IPS DF 6.9 (cell line): Measurements from ENCODE around the gene PKP1.

ENCODE experiments used
- DNase-seq: peaks from one replicate; pipeline ENCODE4 v3.0.0-alpha.2; 2013; ENCODE audit warnings: low read depth, low spot score
- H3K27ac ChIP-seq: one replicate; pipeline ENCODE4 v1.5.1; 2013; ENCODE audit warnings: low read length, control low read depth
- H3K27me3 ChIP-seq: 2 replicates; pipeline ENCODE4 v1.6.1; 2013; ENCODE audit warnings: mild to moderate bottlenecking, low read length; ENCODE audit not compliant: control insufficient read depth, insufficient read depth
- H3K36me3 ChIP-seq: 2 replicates; pipeline ENCODE4 v1.6.1; 2013; ENCODE audit warnings: low read length; ENCODE audit not compliant: control insufficient read depth, insufficient read depth
- H3K4me1 ChIP-seq: 2 replicates; pipeline ENCODE4 v1.6.1; 2013; ENCODE audit warnings: low read length; ENCODE audit not compliant: control insufficient read depth, insufficient read depth
- H3K4me3 ChIP-seq: 2 replicates; pipeline ENCODE4 v1.5.1; 2013; ENCODE audit warnings: mild to moderate bottlenecking, low read length
- H3K9me3 ChIP-seq: 2 replicates; pipeline ENCODE4 v1.6.1; 2013; ENCODE audit warnings: low read length, inconsistent platforms; ENCODE audit not compliant: control insufficient read depth, insufficient read depth
- WGBS: extraction: QIAGEN DNeasy Blood & Tissue Kit; methylation state at CpG from one replicate; pipeline ENCODE4 v1.1.7; 2013; ENCODE audit warnings: mixed read lengths, missing lambda C conversion rate; ENCODE audit not compliant: insufficient read length, insufficient coverage; 5-methylcytosine and 5-hydroxymethylcytosine counted together

PKP1 gene

GRCh38 chr1:201295346-201295745 lies 12.0 kb downstream of the PKP1 start:
- Histone ChIP-seq H3K36me3 (no peaks in the 10 kb centered on the region), H3K27ac (no peak overlapping the region), H3K4me3 (no peak overlapping the region), H3K4me1 (no peaks in the 10 kb centered on the region), H3K27me3 (no peaks in the 10 kb centered on the region), H3K9me3 (no peaks in the 10 kb centered on the region)
- WGBS = no CpG with 5 or more reads among the region's 4 CpGs
- DNase-seq = no peak

GRCh38 chr1:201295861-201296260 lies 12.6 kb downstream of the PKP1 start:
- H3K36me3 ChIP-seq = no peaks in the 10 kb centered on the region
- no peak overlapping the region for H3K27ac ChIP-seq
- no peaks in the 10 kb centered on the region for H3K9me3 ChIP-seq
- H3K4me1 ChIP-seq = no peaks in the 10 kb centered on the region
- no peak overlapping the region for H3K4me3 ChIP-seq
- DNase-seq = no peak
- no CpG with 5 or more reads among the region's 3 CpGs for WGBS
- no peaks in the 10 kb centered on the region for H3K27me3 ChIP-seq

- no peak overlapping the region for H3K4me3 ChIP-seq
- H3K27ac ChIP-seq = no peak overlapping the region
- no peak for DNase-seq
- WGBS = no CpG with 5 or more reads among the region's 4 CpGs
- no peaks in the 10 kb centered on the region for H3K36me3 ChIP-seq
- H3K9me3 ChIP-seq = no peaks in the 10 kb centered on the region
- no peaks in the 10 kb centered on the region for H3K4me1 ChIP-seq
- H3K27me3 ChIP-seq = no peaks in the 10 kb centered on the region
Measured at GRCh38 chr1:201296352-201296751, 13.0 kb downstream of the PKP1 start.

- Histone ChIP-seq H3K36me3 (no peaks in the 10 kb centered on the region), H3K27ac (no peak overlapping the region), H3K4me3 (no peak overlapping the region), H3K9me3 (no peaks in the 10 kb centered on the region), H3K27me3 (no peaks in the 10 kb centered on the region), H3K4me1 (no peaks in the 10 kb centered on the region)
- WGBS = no CpG with 5 or more reads among the region's 7 CpGs
- no peak for DNase-seq
Measured at GRCh38 chr1:201298396-201299381, 15.4 kb downstream of the PKP1 start.

GRCh38 chr1:201299968-201300367 lies 16.7 kb downstream of the PKP1 start:
- no peaks in the 10 kb centered on the region for H3K4me1 ChIP-seq
- WGBS = no CpG with 5 or more reads among the region's 6 CpGs
- H3K27ac ChIP-seq = no peak overlapping the region
- H3K9me3 ChIP-seq = no peaks in the 10 kb centered on the region
- no peaks in the 10 kb centered on the region for H3K27me3 ChIP-seq
- H3K4me3 ChIP-seq = no peak overlapping the region
- H3K36me3 ChIP-seq = no peaks in the 10 kb centered on the region
- DNase-seq = no peak

- H3K9me3 ChIP-seq = no peaks in the 10 kb centered on the region
Measured at GRCh38 chr1:201300641-201301040, 17.3 kb downstream of the PKP1 start.

GRCh38 chr1:201302163-201303152 lies 19.2 kb downstream of the PKP1 start:
- DNase-seq = no peak
- no CpG with 5 or more reads among the region's 20 CpGs for WGBS
- Histone ChIP-seq H3K9me3 (no peaks in the 10 kb centered on the region), H3K4me3 (no peak overlapping the region), H3K36me3 (no peaks in the 10 kb centered on the region), H3K27ac (no peak overlapping the region), H3K4me1 (no peaks in the 10 kb centered on the region), H3K27me3 (no peaks in the 10 kb centered on the region)

More at GRCh38 chr1:201300641-201301040, 17.3 kb downstream of the PKP1 start:
- WGBS = no CpG with 5 or more reads among the region's 4 CpGs
- DNase-seq = no peak
- no peaks in the 10 kb centered on the region for H3K36me3 ChIP-seq
- no peaks in the 10 kb centered on the region for H3K27me3 ChIP-seq
- H3K4me3 ChIP-seq = no peak overlapping the region
- H3K27ac ChIP-seq = no peak overlapping the region
- H3K4me1 ChIP-seq = no peaks in the 10 kb centered on the region

- H3K36me3 ChIP-seq = no peaks in the 10 kb centered on the region
- H3K27me3 ChIP-seq = no peaks in the 10 kb centered on the region
- H3K4me1 ChIP-seq = no peaks in the 10 kb centered on the region
- no peaks in the 10 kb centered on the region for H3K9me3 ChIP-seq
- no peak for DNase-seq
- no CpG with 5 or more reads among the region's 3 CpGs for WGBS
- no peak overlapping the region for H3K27ac ChIP-seq
- H3K4me3 ChIP-seq = no peak overlapping the region
Measured at GRCh38 chr1:201304126-201304525, 20.8 kb downstream of the PKP1 start.

GRCh38 chr1:201305815-201306214 lies 22.5 kb downstream of the PKP1 start:
- no CpG with 5 or more reads among the region's 5 CpGs for WGBS
- H3K36me3 ChIP-seq = no peaks in the 10 kb centered on the region
- H3K4me1 ChIP-seq = peaks cover 2% of the 10 kb centered on the region; the same call in 1 of the 2 replicates
- H3K27me3 ChIP-seq = no peaks in the 10 kb centered on the region
- H3K27ac ChIP-seq = no peak overlapping the region
- H3K9me3 ChIP-seq = no peaks in the 10 kb centered on the region
- no peak for DNase-seq
- H3K4me3 ChIP-seq = no peak overlapping the region

GRCh38 chr1:201307231-201307630 lies 23.9 kb downstream of the PKP1 start:
- peaks cover 2% of the 10 kb centered on the region; the same call in 1 of the 2 replicates for H3K4me1 ChIP-seq
- no peaks in the 10 kb centered on the region for H3K27me3 ChIP-seq
- no peaks in the 10 kb centered on the region for H3K36me3 ChIP-seq
- DNase-seq = no peak
- H3K9me3 ChIP-seq = no peaks in the 10 kb centered on the region
- H3K4me3 ChIP-seq = no peak overlapping the region
- no CpG with 5 or more reads among the region's 9 CpGs for WGBS
- H3K27ac ChIP-seq = no peak overlapping the region
